Measurements from ENCODE around the gene EMILIN3. TPM values are rescaled to one million over a fixed set of nuclear protein-coding genes. Genes with fewer than 3 reads are reported as not detected.
A peak's percentile ranks its signal among the peaks of the same experiment; 100 is the strongest.
"Not testable (repeated sequence)": the region's sequence is repeated elsewhere in the genome, so short reads cannot be mapped to it uniquely, and the experiment has no call there.

The EMILIN3 gene
- total and polyA plus RNA-seq, 7 donors: 0.66 to 4.3 (median 2.9) TPM; not detected in 2

DNA sequence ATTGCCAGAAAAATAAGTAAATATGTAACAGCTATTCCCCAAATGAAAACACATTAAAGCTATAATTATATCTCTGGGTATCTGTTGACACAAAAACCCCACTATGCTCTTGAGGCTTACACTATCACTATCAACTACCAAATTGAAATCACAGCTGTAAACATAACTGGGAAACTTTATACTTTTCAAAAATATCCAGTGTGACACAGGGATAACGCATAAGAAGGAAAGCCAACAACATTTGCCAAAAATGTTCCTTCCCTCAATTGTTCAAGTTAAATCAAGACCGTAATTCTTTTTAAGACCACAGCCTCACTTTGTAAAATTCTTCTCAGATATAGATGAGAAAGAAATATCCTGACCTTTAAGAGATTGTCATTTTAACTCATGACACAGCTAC is 52.2 kb downstream of the EMILIN3 start:
- no peak for DNase-seq
- Histone ChIP-seq H3K27me3 (no peaks in the 10 kb centered on the region), H3K4me1 (peaks cover 0 to 46% (median 33%) of the 10 kb centered on the region in 4 donors), H3K27ac (peak overlapping the region; percentile 87 to 95 (median 92)), H3K4me3 (no peak overlapping the region), H3K36me3 (no peaks in the 10 kb centered on the region), H3K9me3 (no peaks in the 10 kb centered on the region)
- intact Hi-C loops (cut with DNase I): no loop called here
- no peak for TF ChIP-seq POLR2AphosphoS5 (IDR thresholded peaks at IDR 0.05)
- TF ChIP-seq, protein P1, sequence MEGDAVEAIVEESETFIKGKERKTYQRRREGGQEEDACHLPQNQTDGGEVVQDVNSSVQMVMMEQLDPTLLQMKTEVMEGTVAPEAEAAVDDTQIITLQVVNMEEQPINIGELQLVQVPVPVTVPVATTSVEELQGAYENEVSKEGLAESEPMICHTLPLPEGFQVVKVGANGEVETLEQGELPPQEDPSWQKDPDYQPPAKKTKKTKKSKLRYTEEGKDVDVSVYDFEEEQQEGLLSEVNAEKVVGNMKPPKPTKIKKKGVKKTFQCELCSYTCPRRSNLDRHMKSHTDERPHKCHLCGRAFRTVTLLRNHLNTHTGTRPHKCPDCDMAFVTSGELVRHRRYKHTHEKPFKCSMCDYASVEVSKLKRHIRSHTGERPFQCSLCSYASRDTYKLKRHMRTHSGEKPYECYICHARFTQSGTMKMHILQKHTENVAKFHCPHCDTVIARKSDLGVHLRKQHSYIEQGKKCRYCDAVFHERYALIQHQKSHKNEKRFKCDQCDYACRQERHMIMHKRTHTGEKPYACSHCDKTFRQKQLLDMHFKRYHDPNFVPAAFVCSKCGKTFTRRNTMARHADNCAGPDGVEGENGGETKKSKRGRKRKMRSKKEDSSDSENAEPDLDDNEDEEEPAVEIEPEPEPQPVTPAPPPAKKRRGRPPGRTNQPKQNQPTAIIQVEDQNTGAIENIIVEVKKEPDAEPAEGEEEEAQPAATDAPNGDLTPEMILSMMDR (IDR thresholded peaks at IDR 0.05): no peak
- no peak for TF ChIP-seq POLR2A (IDR thresholded peaks at IDR 0.05)
- WGBS, 2 donors: 86 to 93% methylated on average over 2 of the region's 2 CpGs

DNA sequence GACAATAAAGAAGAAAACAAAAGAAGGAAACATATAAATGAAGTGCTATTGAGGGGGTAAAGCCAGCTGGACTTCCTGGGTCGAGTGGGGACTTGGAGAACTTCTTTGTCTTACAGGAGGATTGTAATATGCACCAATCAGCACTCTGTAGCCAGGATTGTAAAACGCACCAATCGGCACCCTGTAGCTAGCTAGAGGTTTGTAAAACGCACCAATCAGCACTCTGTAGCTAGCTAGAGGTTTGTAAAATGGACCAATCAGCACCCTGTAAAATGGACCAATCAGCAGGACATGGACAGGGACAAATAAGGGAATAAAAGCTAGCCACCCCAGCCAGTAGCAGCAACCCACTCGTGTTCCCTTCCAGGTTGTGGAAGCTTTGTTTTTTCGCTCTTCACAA is 54.6 kb downstream of the EMILIN3 start:
- H3K36me3 ChIP-seq; H3K9me3 ChIP-seq; H3K27ac ChIP-seq; DNase-seq; intact Hi-C loops (cut with DNase I); H3K4me3 ChIP-seq; H3K27me3 ChIP-seq: not testable (repeated sequence)
- H3K4me1 ChIP-seq: peaks cover 0 to 59% (median 45%) of the 10 kb centered on the region in 4 donors
- WGBS, 2 donors: 93 to 94% methylated on average over 6 of the region's 6 CpGs

Other genes starting within 250 kb of the EMILIN3 start
- gene PLCG1, start 229.3 kb downstream of the EMILIN3 start, total RNA-seq: 100 to 1,000 TPM in 1 of 4 donors, 10 to 100 TPM in 3; 48.5 to 152 (median 67.0) TPM
- gene PLCG1, start 229.3 kb downstream of the EMILIN3 start, polyA plus RNA-seq: 10 to 100 TPM in 2 of 3 donors, 1 to 10 TPM in 1; 9.9 to 57.6 (median 19.8) TPM
- gene ZHX3, start 49.1 kb downstream of the EMILIN3 start, total RNA-seq: 10 to 100 TPM; 39.2 to 69.0 (median 51.1) TPM
- gene ZHX3, start 49.1 kb downstream of the EMILIN3 start, polyA plus RNA-seq: 10 to 100 TPM in 1 of 3 donors, 1 to 10 TPM in 2; 3.6 to 13.8 (median 4.4) TPM
- gene LPIN3, start 26.0 kb downstream of the EMILIN3 start, total RNA-seq: 10 to 100 TPM in 3 of 4 donors, 1 to 10 TPM in 1; 6.8 to 32.1 (median 15.8) TPM
- 10 to 100 TPM in 1 of 3 donors, 1 to 10 TPM in 2; 6.7 to 50.9 (median 7.2) TPM for gene LPIN3, start 26.0 kb downstream of the EMILIN3 start, polyA plus RNA-seq

All from sigmoid colon (tissue), 7 donors.